Mesendoderm (in vitro differentiated cells): Measurements from ENCODE around the gene REX1BD.
"Not testable (repeated sequence)": the region's sequence is repeated elsewhere in the genome, so short reads cannot be mapped to it uniquely, and the experiment has no call there.

Experiments used
- DNase-seq: peaks from one replicate; pipeline ENCODE4 v3.0.0; 2013
- H2AK5ac ChIP-seq: 2 replicates; pipeline ENCODE4 v1.6.1; 2013; ENCODE audit warnings: low read length, inconsistent platforms
- H2BK120ac ChIP-seq: 2 replicates; pipeline ENCODE4 v1.6.1; 2013; ENCODE audit warnings: low read depth, mild to moderate bottlenecking, low read length, moderate library complexity, mixed read lengths
- H2BK15ac ChIP-seq: replicated peaks from 2 replicates; pipeline ENCODE4 v1.6.1; 2013; ENCODE audit warnings: low read depth, mild to moderate bottlenecking, moderate library complexity
- H2BK5ac ChIP-seq: 2 replicates; pipeline ENCODE4 v1.6.1; 2013; ENCODE audit warnings: low read length, inconsistent platforms
- H3K18ac ChIP-seq: 2 replicates; pipeline ENCODE4 v1.6.1; 2013; ENCODE audit warnings: mild to moderate bottlenecking, low read length, mixed read lengths
- H3K23ac ChIP-seq: one replicate; pipeline ENCODE4 v1.6.1; 2013; ENCODE audit warnings: low read length
- H3K27ac ChIP-seq: 2 replicates; pipeline ENCODE4 v1.5.1; 2013; ENCODE audit warnings: low read depth, mild to moderate bottlenecking, inconsistent platforms, low read length, moderate library complexity
- H3K27me3 ChIP-seq: 2 replicates; pipeline ENCODE4 v1.6.1; 2013; ENCODE audit warnings: low read length, control low read depth, mild to moderate bottlenecking, inconsistent platforms; ENCODE audit not compliant: insufficient read depth, poor library complexity
- H3K36me3 ChIP-seq: 2 replicates; pipeline ENCODE4 v1.6.1; 2013; ENCODE audit warnings: low read length, inconsistent platforms; ENCODE audit not compliant: control insufficient read depth, insufficient read depth
- H3K4ac ChIP-seq: one replicate; pipeline ENCODE4 v1.6.1; 2013; ENCODE audit warnings: low read depth, mild to moderate bottlenecking, low read length, moderate library complexity
- H3K4me1 ChIP-seq: 2 replicates; pipeline ENCODE4 v1.6.1; 2013; ENCODE audit warnings: low read depth, low read length, inconsistent platforms; ENCODE audit not compliant: control insufficient read depth
- H3K4me2 ChIP-seq: 2 replicates; pipeline ENCODE4 v1.6.1; 2013; ENCODE audit warnings: low read length
- H3K4me3 ChIP-seq: 2 replicates; pipeline ENCODE4 v1.5.1; 2013; ENCODE audit warnings: mild to moderate bottlenecking, low read length
- H3K56ac ChIP-seq: one replicate; pipeline ENCODE4 v1.6.1; 2013; ENCODE audit warnings: low read length
- H3K79me1 ChIP-seq: 2 replicates; pipeline ENCODE4 v1.6.1; 2013; ENCODE audit warnings: low read length, inconsistent platforms
- H3K79me2 ChIP-seq: 2 replicates; pipeline ENCODE4 v1.6.1; 2013; ENCODE audit warnings: mild to moderate bottlenecking, low read length; ENCODE audit not compliant: control insufficient read depth, insufficient read depth
- H3K9ac ChIP-seq: 2 replicates; pipeline ENCODE4 v1.6.1; 2013; ENCODE audit warnings: low read length, inconsistent platforms
- H4K5ac ChIP-seq: one replicate; pipeline ENCODE4 v1.6.1; 2013; ENCODE audit warnings: low read length
- H4K8ac ChIP-seq: one replicate; pipeline ENCODE4 v1.6.1; 2013; ENCODE audit warnings: low read depth, mild to moderate bottlenecking, control low read depth, low read length, moderate library complexity
- WGBS: extraction: QIAGEN DNeasy Blood & Tissue Kit; methylation state at CpG from one replicate; pipeline ENCODE4 v1.1.7; 2013; ENCODE audit warnings: low lambda C conversion rate, missing lambda C conversion rate; ENCODE audit not compliant: insufficient coverage; ENCODE audit errors: extremely low coverage; 5-methylcytosine and 5-hydroxymethylcytosine counted together

Gene REX1BD

DNA sequence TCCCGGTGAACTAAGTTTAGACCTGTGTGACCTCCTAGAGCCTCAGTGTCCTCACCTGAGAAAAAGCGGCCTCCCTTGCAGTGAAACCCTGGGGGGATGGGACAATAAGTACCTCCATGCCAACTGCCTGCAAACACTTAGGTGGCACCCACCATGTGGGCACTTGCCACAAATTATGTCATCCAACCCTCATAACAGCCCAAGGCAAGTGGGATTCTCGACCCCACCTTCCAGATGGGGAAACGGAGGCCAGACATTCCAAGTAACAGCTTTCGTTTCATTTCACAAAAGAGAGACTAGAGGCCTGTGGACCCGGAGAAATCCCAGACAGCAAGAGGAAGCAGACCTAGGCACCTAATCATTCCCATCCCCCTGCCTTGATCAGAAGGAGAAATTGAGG, 6.9 kb downstream of the REX1BD start:
- H3K56ac ChIP-seq: peak overlapping the region; percentile 86
- no peak for DNase-seq
- H3K4ac ChIP-seq: no peak overlapping the region
- no peak overlapping the region for H4K5ac ChIP-seq
- H3K27me3 ChIP-seq: no peaks in the 10 kb centered on the region
- H3K18ac ChIP-seq: peak overlapping the region; percentile 62
- H4K8ac ChIP-seq: no peak overlapping the region
- no peak overlapping the region for H2BK5ac ChIP-seq
- WGBS: no CpG with 5 or more reads among the region's 6 CpGs
- no peak overlapping the region for H3K4me3 ChIP-seq
- peaks cover 16% of the 10 kb centered on the region for H3K4me1 ChIP-seq
- H2BK120ac ChIP-seq: no peak overlapping the region
- H3K23ac ChIP-seq: no peak overlapping the region
- no peak overlapping the region for H3K27ac ChIP-seq
- no peaks in the 10 kb centered on the region for H3K79me2 ChIP-seq
- H3K79me1 ChIP-seq: peaks cover 2% of the 10 kb centered on the region
- peaks cover 3% of the 10 kb centered on the region for H3K36me3 ChIP-seq
- peak overlapping the region; percentile 38 for H3K9ac ChIP-seq
- H2BK15ac ChIP-seq: no peak overlapping the region
- no peak overlapping the region for H3K4me2 ChIP-seq
- H2AK5ac ChIP-seq: peak overlapping the region; percentile 6

- H3K18ac ChIP-seq: no peak overlapping the region
- WGBS: no CpG with 5 or more reads among the region's 21 CpGs
- no peaks in the 10 kb centered on the region for H3K36me3 ChIP-seq
Measured at GRCh38 chr19:18596752-18597157, 8.2 kb downstream of the REX1BD start.

DNA sequence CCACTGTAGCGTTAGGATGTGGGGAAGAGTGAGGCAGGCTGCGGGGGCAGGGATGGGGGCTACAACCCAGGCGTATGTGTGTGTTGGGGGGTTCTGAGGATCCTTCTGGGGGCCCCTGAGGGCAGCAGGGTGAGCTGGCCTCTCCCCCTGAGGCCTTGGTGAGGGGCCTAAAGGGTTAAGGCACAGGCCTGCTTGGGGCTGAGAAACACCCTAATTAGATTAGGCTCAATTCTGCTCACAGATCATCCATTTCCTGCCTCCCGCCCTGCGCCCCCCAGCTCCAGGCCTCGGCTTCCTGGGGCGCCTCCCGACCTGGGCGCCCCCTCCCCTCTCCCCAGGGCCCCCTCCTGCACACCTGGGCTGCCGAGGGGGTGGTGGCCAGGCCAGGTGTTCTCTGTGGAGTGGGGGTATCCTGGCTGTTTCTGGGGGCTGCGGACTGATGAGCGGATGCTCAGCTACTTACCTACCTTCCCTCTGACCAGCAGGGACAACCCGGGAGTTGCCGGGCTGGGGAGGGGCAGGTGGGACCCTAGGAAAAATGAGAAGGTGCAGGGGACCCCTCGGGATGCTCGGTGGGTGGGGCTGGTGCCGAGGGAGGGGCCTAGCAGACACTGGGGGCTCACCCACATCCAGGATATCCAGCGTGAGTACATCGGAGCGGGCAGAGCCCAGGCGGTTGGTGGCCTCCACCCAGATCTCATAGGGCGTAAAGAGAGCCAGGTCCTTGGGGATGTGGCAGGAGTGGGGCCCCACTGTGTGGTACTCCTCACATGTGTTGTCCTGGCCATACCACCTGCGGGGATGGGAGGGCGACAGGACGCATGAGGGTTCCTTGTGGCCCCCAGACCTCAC, 9.4 kb downstream of the REX1BD start:
- peak overlapping the region; percentile 33 for H2BK5ac ChIP-seq
- H2AK5ac ChIP-seq: no peak overlapping the region
- no peaks in the 10 kb centered on the region for H3K36me3 ChIP-seq
- H4K8ac ChIP-seq: no peak overlapping the region
- H3K79me2 ChIP-seq: no peaks in the 10 kb centered on the region
- no peak overlapping the region for H2BK15ac ChIP-seq
- no peak overlapping the region for H3K4me2 ChIP-seq
- no peak overlapping the region for H3K4ac ChIP-seq
- H3K27me3 ChIP-seq: no peaks in the 10 kb centered on the region
- peaks cover 13% of the 10 kb centered on the region for H3K4me1 ChIP-seq
- no peaks in the 10 kb centered on the region for H3K79me1 ChIP-seq
- DNase-seq: peak; percentile 38
- peak overlapping the region; percentile 70 for H3K56ac ChIP-seq
- H2BK120ac ChIP-seq: no peak overlapping the region
- H3K18ac ChIP-seq: peak overlapping the region; percentile 62
- no peak overlapping the region for H3K4me3 ChIP-seq
- no peak overlapping the region for H3K27ac ChIP-seq
- H4K5ac ChIP-seq: no peak overlapping the region
- WGBS: no CpG with 5 or more reads among the region's 25 CpGs
- H3K9ac ChIP-seq: peak overlapping the region; percentile 42
- no peak overlapping the region for H3K23ac ChIP-seq

More at GRCh38 chr19:18596752-18597157, 8.2 kb downstream of the REX1BD start:
- Histone ChIP-seq H4K8ac (no peak overlapping the region), H3K79me1 (no peaks in the 10 kb centered on the region), H3K23ac (no peak overlapping the region), H2BK120ac (no peak overlapping the region), H2BK5ac (no peak overlapping the region), H3K4me2 (no peak overlapping the region), H3K27me3 (no peaks in the 10 kb centered on the region), H3K27ac (no peak overlapping the region), H3K4me3 (no peak overlapping the region), H2BK15ac (no peak overlapping the region), H2AK5ac (no peak overlapping the region), H3K79me2 (no peaks in the 10 kb centered on the region), H3K56ac (peak overlapping the region; percentile 51), H4K5ac (no peak overlapping the region), H3K4me1 (peaks cover 13% of the 10 kb centered on the region), H3K4ac (no peak overlapping the region), H3K9ac (no peak overlapping the region)
- DNase-seq: peak; percentile 63

GRCh38 chr19:18599485-18599884, 10.9 kb downstream of the REX1BD start:
- no peak overlapping the region for H4K8ac ChIP-seq
- H3K4me3 ChIP-seq: no peak overlapping the region
- no peak overlapping the region for H3K4me2 ChIP-seq
- no CpG with 5 or more reads among the region's 20 CpGs for WGBS
- H3K23ac ChIP-seq: no peak overlapping the region
- no peak overlapping the region for H3K56ac ChIP-seq
- H2BK120ac ChIP-seq: no peak overlapping the region
- peaks cover 8% of the 10 kb centered on the region for H3K4me1 ChIP-seq
- no peak overlapping the region for H3K18ac ChIP-seq
- H3K36me3 ChIP-seq: no peaks in the 10 kb centered on the region
- no peaks in the 10 kb centered on the region for H3K79me2 ChIP-seq
- no peak overlapping the region for H3K4ac ChIP-seq
- no peak overlapping the region for H4K5ac ChIP-seq
- no peaks in the 10 kb centered on the region for H3K27me3 ChIP-seq
- DNase-seq: no peak
- no peak overlapping the region for H2AK5ac ChIP-seq
- H3K9ac ChIP-seq: no peak overlapping the region
- H2BK15ac ChIP-seq: no peak overlapping the region
- H3K79me1 ChIP-seq: no peaks in the 10 kb centered on the region
- no peak overlapping the region for H3K27ac ChIP-seq
- H2BK5ac ChIP-seq: no peak overlapping the region

- H3K23ac ChIP-seq, H3K27ac ChIP-seq, H4K5ac ChIP-seq, H2BK15ac ChIP-seq, H3K79me1 ChIP-seq, H3K4me2 ChIP-seq, H2BK120ac ChIP-seq, H3K9ac ChIP-seq, DNase-seq, H3K27me3 ChIP-seq, H3K18ac ChIP-seq, H4K8ac ChIP-seq, H2BK5ac ChIP-seq, H3K4me3 ChIP-seq, H3K79me2 ChIP-seq, H3K56ac ChIP-seq, H3K4me1 ChIP-seq, H3K4ac ChIP-seq, H3K36me3 ChIP-seq, H2AK5ac ChIP-seq: not testable (repeated sequence)
- no CpG with 5 or more reads among the region's 15 CpGs for WGBS
Measured at GRCh38 chr19:18600692-18601397, 12.2 kb downstream of the REX1BD start.
